ENCODE results near the gene ELOVL4. TPM values are rescaled to one million over a fixed set of nuclear protein-coding genes. Genes with fewer than 3 reads are reported as not detected.

ELOVL4 gene
- total and polyA plus RNA-seq, 2 of the 4 experiments (the other 2 are of a cell fraction): 2.2 to 2.3 TPM

GRCh38 chr6:79895382-79896074 is 51.8 kb downstream of the ELOVL4 start:
- in situ Hi-C loops (cut with MboI; ENCODE audit: low sequenced_read_pairs): no loop called here
- Histone ChIP-seq H3K4ac (ENCODE audit: low read depth, low read length) (no peak overlapping the region), H3K56ac (ENCODE audit: extremely low read depth, insufficient read depth, low read length) (no peak overlapping the region), H3K4me1 (ENCODE audit: control insufficient read depth, insufficient read depth, low read length) (no peaks in the 10 kb centered on the region), H2AFZ (replicated peaks; ENCODE audit: low read length, poor library complexity) (no peak overlapping the region), H3K27me3 (ENCODE audit: control insufficient read depth, insufficient read depth, low read length) (no peaks in the 10 kb centered on the region), H2BK120ac (ENCODE audit: low read depth, low read length) (no peak overlapping the region), H2AK9ac (replicated peaks; ENCODE audit: low read depth, low read length, poor library complexity) (no peak overlapping the region), H2BK15ac (ENCODE audit: low read depth, low read length) (no peak overlapping the region), H4K8ac (ENCODE audit: low read depth in 2 of 2, low read length in 2 of 2) (no peak overlapping the region), H3K9me3 (ENCODE audit: control insufficient read depth, insufficient read depth, low read length) (no peaks in the 10 kb centered on the region), H2BK20ac (ENCODE audit: low read depth, low read length) (no peak overlapping the region), H3K9ac (ENCODE audit: low read depth, low read length) (no peak overlapping the region), H3K4me2 (ENCODE audit: low read depth, low read length) (no peak overlapping the region), H4K20me1 (ENCODE audit: insufficient read depth, low read length) (no peaks in the 10 kb centered on the region), H2AK5ac (ENCODE audit: low read depth, low read length) (no peak overlapping the region), H3K27ac (ENCODE audit: insufficient read depth, low read length) (no peak overlapping the region), H3K18ac (ENCODE audit: low read depth, low read length) (no peak overlapping the region), H3K14ac (replicated peaks; ENCODE audit: low read depth, low read length) (no peak overlapping the region), H3K36me3 (ENCODE audit: control insufficient read depth, insufficient read depth, low read length) (no peaks in the 10 kb centered on the region), H4K5ac (ENCODE audit: low read depth, low read length) (no peak overlapping the region), H3K23ac (ENCODE audit: low read depth, low read length) (no peak overlapping the region), H2BK5ac (ENCODE audit: low read depth, low read length, poor library complexity, severe bottlenecking) (no peak overlapping the region), H4K91ac (ENCODE audit: insufficient read depth, low read depth, low read length) (no peak overlapping the region), H3K79me1 (ENCODE audit: low read depth in 1 of 2, low read length in 2 of 2) (no peaks in the 10 kb centered on the region), H3K9me1 (ENCODE audit: insufficient read depth, low read length) (no peaks in the 10 kb centered on the region), H3K4me3 (ENCODE audit: insufficient read depth, low read depth, low read length) (no peak overlapping the region)
- TF ChIP-seq FOS (IDR thresholded peaks at IDR 0.05; ENCODE audit: low read depth, low read length) (no peak), MAFK (IDR thresholded peaks at IDR 0.05; ENCODE audit: low read depth, low read length) (no peak), CTCF (conservative IDR thresholded peaks at IDR 0.05; ENCODE audit: low read depth, low read length) (no peak), SMC3 (IDR thresholded peaks at IDR 0.05; ENCODE audit: low read depth, low read length) (no peak), CEBPB (IDR thresholded peaks at IDR 0.05; ENCODE audit: low read depth, low read length) (no peak), ELK1 (IDR thresholded peaks at IDR 0.05; ENCODE audit: borderline replicate concordance, low read depth, low read length) (no peak), NFE2L2 (IDR thresholded peaks at IDR 0.05; ENCODE audit: low read depth, low read length) (no peak), RCOR1 (IDR thresholded peaks at IDR 0.05; ENCODE audit: insufficient replicate concordance, low read length) (no peak), RAD21 (IDR thresholded peaks at IDR 0.05; ENCODE audit: low read length) (no peak), POLR2A (IDR thresholded peaks at IDR 0.05; ENCODE audit: low read depth, low read length) (no peak), MXI1 (IDR thresholded peaks at IDR 0.05; ENCODE audit: borderline replicate concordance, low read depth, low read length) (no peak)
- TF ChIP-seq, protein P1, sequence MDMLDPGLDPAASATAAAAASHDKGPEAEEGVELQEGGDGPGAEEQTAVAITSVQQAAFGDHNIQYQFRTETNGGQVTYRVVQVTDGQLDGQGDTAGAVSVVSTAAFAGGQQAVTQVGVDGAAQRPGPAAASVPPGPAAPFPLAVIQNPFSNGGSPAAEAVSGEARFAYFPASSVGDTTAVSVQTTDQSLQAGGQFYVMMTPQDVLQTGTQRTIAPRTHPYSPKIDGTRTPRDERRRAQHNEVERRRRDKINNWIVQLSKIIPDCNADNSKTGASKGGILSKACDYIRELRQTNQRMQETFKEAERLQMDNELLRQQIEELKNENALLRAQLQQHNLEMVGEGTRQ (IDR thresholded peaks at IDR 0.05; ENCODE audit: low read depth, low read length): no peak
- ChIA-PET CTCF (no interaction called here), POLR2A (ENCODE audit: unreplicated experiment) (no interaction called here)
- dilution Hi-C loops (cut with HindIII; ENCODE audit: low sequenced_read_pairs, unreplicated experiment): no loop called here
- no TSS peak for BruUV-seq (replicated peaks)
- intact Hi-C loops (cut with micrococcal nuclease): no loop called here
- ATAC-seq (ENCODE audit: low read depth) (no peak), DNase-seq (no peak)

Measured in IMR-90 (cell line).